IMR-90 (cell line): Measurements from ENCODE around the gene DDX19B. TPM values are rescaled to one million over a fixed set of nuclear protein-coding genes. Genes with fewer than 3 reads are reported as not detected.

Experiments
- ATAC-seq: fragments of 200-7000 bp; cut with Tn5 transposase; 2 replicates; pipeline ENCODE4 v1.9.1; 2020; ENCODE audit warnings: low read depth, mild to moderate bottlenecking, moderate library complexity
- BruUV-seq: library from RNA; stranded (reverse); fragments of 400-500 nt; replicated peaks from 2 replicates; lab custom pipeline; 2021; lab: Mats Ljungman, UMichigan
- CTCF ChIA-PET: fragments of 300-600 bp; formaldehyde crosslinking; extraction: SDS; loops from one replicate; lab custom pipeline; 2021; ENCODE audit warnings: antibody characterized with exemption; lab: Yijun Ruan, JAX
- POLR2A ChIA-PET: fragments of 300-600 bp; sonication (Branson Sonifier 250); formaldehyde crosslinking; loops from one replicate; lab custom pipeline; 2022; ENCODE audit warnings: antibody characterized with exemption; ENCODE audit not compliant: unreplicated experiment; lab: Charles Lee
- DNase-seq: peaks from one replicate; pipeline ENCODE4 v3.0.0; 2013
- H2AFZ ChIP-seq: replicated peaks from 2 replicates; pipeline ENCODE3; 2013; ENCODE audit warnings: low read length, mild to moderate bottlenecking; ENCODE audit not compliant: poor library complexity
- H2AK5ac ChIP-seq: 2 replicates; pipeline ENCODE4 v1.6.1; 2013; ENCODE audit warnings: low read depth, low read length, inconsistent platforms
- H2AK9ac ChIP-seq: replicated peaks from 2 replicates; pipeline ENCODE3; 2013; ENCODE audit warnings: mild to moderate bottlenecking, low read depth, low read length, moderate library complexity; ENCODE audit not compliant: poor library complexity
- H2BK120ac ChIP-seq: 2 replicates; pipeline ENCODE4 v1.6.1; 2013; ENCODE audit warnings: low read depth, low read length, inconsistent platforms
- H2BK15ac ChIP-seq: 3 replicates; pipeline ENCODE4 v1.6.1; 2013; ENCODE audit warnings: low read depth, low read length, inconsistent platforms
- H2BK20ac ChIP-seq: 2 replicates; pipeline ENCODE4 v1.6.1; 2013; ENCODE audit warnings: low read depth, mild to moderate bottlenecking, inconsistent platforms, low read length, moderate library complexity
- H2BK5ac ChIP-seq: 2 replicates; pipeline ENCODE4 v1.6.1; 2013; ENCODE audit warnings: mild to moderate bottlenecking, low read depth, low read length, inconsistent platforms; ENCODE audit not compliant: poor library complexity, severe bottlenecking
- H3K14ac ChIP-seq: replicated peaks from 2 replicates; pipeline ENCODE4 v1.6.1; 2013; ENCODE audit warnings: low read depth, low read length, inconsistent platforms
- H3K18ac ChIP-seq: 2 replicates; pipeline ENCODE4 v1.6.1; 2013; ENCODE audit warnings: low read depth, low read length, control low read depth
- H3K23ac ChIP-seq: 2 replicates; pipeline ENCODE4 v1.6.1; 2013; ENCODE audit warnings: low read depth, low read length, inconsistent platforms
- H3K27ac ChIP-seq: 2 replicates; pipeline ENCODE4 v1.5.1; 2013; ENCODE audit warnings: mild to moderate bottlenecking, control low read depth, low read length; ENCODE audit not compliant: insufficient read depth
- H3K27me3 ChIP-seq: 2 replicates; pipeline ENCODE4 v1.6.1; 2013; ENCODE audit warnings: low read length; ENCODE audit not compliant: control insufficient read depth, insufficient read depth
- H3K36me3 ChIP-seq: 2 replicates; pipeline ENCODE4 v1.6.1; 2013; ENCODE audit warnings: low read length, mixed read lengths; ENCODE audit not compliant: control insufficient read depth, insufficient read depth
- H3K4ac ChIP-seq: 2 replicates; pipeline ENCODE4 v1.6.1; 2013; ENCODE audit warnings: low read depth, low read length, inconsistent platforms
- H3K4me1 ChIP-seq: 2 replicates; pipeline ENCODE4 v1.6.1; 2013; ENCODE audit warnings: low read length, mixed read lengths; ENCODE audit not compliant: control insufficient read depth, insufficient read depth
- H3K4me2 ChIP-seq: 2 replicates; pipeline ENCODE4 v1.6.1; 2013; ENCODE audit warnings: low read depth, mild to moderate bottlenecking, control low read depth, low read length, moderate library complexity
- H3K4me3 ChIP-seq: 2 replicates; pipeline ENCODE4 v1.5.1; 2013; ENCODE audit warnings: low read depth, mild to moderate bottlenecking, control low read depth, low read length, moderate library complexity; ENCODE audit not compliant: insufficient read depth
- H3K56ac ChIP-seq: 2 replicates; pipeline ENCODE4 v1.6.1; 2013; ENCODE audit warnings: low read length, inconsistent platforms; ENCODE audit not compliant: insufficient read depth; ENCODE audit errors: extremely low read depth
- H3K79me1 ChIP-seq, 2 experiments: 2 replicates each; pipeline ENCODE4 v1.6.1; 2013; ENCODE audit warnings: low read length in 2 of 2, inconsistent platforms in 1 of 2, low read depth in 1 of 2
- H3K9ac ChIP-seq: 2 replicates; pipeline ENCODE4 v1.6.1; 2013; ENCODE audit warnings: low read depth, low read length, control low read depth
- H3K9me1 ChIP-seq: 2 replicates; pipeline ENCODE4 v1.6.1; 2013; ENCODE audit warnings: low read length, inconsistent platforms; ENCODE audit not compliant: insufficient read depth
- H3K9me3 ChIP-seq: 2 replicates; pipeline ENCODE4 v1.6.1; 2013; ENCODE audit warnings: low read length; ENCODE audit not compliant: control insufficient read depth, insufficient read depth
- H4K20me1 ChIP-seq: 2 replicates; pipeline ENCODE4 v1.6.1; 2013; ENCODE audit warnings: low read length, inconsistent platforms; ENCODE audit not compliant: insufficient read depth
- H4K5ac ChIP-seq: 2 replicates; pipeline ENCODE4 v1.6.1; 2013; ENCODE audit warnings: mild to moderate bottlenecking, low read depth, low read length, control low read depth
- H4K8ac ChIP-seq, 2 experiments: 2 replicates each; pipeline ENCODE4 v1.6.1; 2013; ENCODE audit warnings: low read depth in 2 of 2, low read length in 2 of 2, control low read depth in 1 of 2, inconsistent platforms in 1 of 2
- H4K91ac ChIP-seq: 2 replicates; pipeline ENCODE4 v1.6.1; 2013; ENCODE audit warnings: low read depth, low read length, inconsistent platforms; ENCODE audit not compliant: insufficient read depth
- MAFK ChIP-seq: IDR thresholded peaks from 2 replicates; pipeline ENCODE4 v1.6.1; 2012; ENCODE audit warnings: low read depth, low read length, improper control_type of control experiment
- RFX5 ChIP-seq: IDR thresholded peaks from 2 replicates; pipeline ENCODE4 v1.8.0; 2012; ENCODE audit warnings: low read depth, mild to moderate bottlenecking, low read length, moderate library complexity
- SMC3 ChIP-seq: fragments of 150-350 bp; IDR thresholded peaks from 2 replicates; pipeline ENCODE4 v1.6.1; 2016; ENCODE audit warnings: low read depth, mild to moderate bottlenecking, antibody characterized with exemption, low read length, moderate library complexity
- WGBS, 2 experiments: methylation state at CpG; one replicate each; pipeline versions ENCODE4 v1.1.5 to v1.1.7; 2013; ENCODE audit warnings: missing lambda C conversion rate in 2 of 2; ENCODE audit not compliant: insufficient read length in 1 of 2; ENCODE audit errors: extremely low coverage in 2 of 2; 5-methylcytosine and 5-hydroxymethylcytosine counted together
- dilution Hi-C: fragments of 300-500 bp; cut with HindIII; formaldehyde crosslinking; loops from one replicate; pipeline ENCODE4 v1.14.3; 2018; ENCODE audit warnings: low sequenced_read_pairs; ENCODE audit not compliant: unreplicated experiment
- in situ Hi-C: fragments of 300-500 bp; cut with MboI; formaldehyde crosslinking; loops from 3 replicates; pipeline ENCODE4 v1.14.3; 2019; ENCODE audit warnings: low sequenced_read_pairs, inconsistent platforms, mixed read lengths
- intact Hi-C: fragments of 100-400 bp; cut with micrococcal nuclease; formaldehyde crosslinking; loops from 2 replicates; pipeline ENCODE4 v1.10.0; 2022
- polyA plus RNA-seq, 3 experiments: library from polyadenylated mRNA; depleted of rRNA; stranded (reverse); fragments of >200 nt; gene quantifications; 2 replicates each; pipeline ENCODE4 v1.2.3, GENCODE V29; 2012; ENCODE audit warnings: low replicate concordance in 1 of 3
- total RNA-seq: library from RNA; depleted of rRNA; stranded (reverse); fragments of >200 nt; gene quantifications from 2 replicates; pipeline ENCODE4 v1.2.3, GENCODE V29; 2012

DDX19B gene
- total and polyA plus RNA-seq, 2 of the 4 experiments (the other 2 are of a cell fraction), result 33.3 to 41.0 TPM

DNA sequence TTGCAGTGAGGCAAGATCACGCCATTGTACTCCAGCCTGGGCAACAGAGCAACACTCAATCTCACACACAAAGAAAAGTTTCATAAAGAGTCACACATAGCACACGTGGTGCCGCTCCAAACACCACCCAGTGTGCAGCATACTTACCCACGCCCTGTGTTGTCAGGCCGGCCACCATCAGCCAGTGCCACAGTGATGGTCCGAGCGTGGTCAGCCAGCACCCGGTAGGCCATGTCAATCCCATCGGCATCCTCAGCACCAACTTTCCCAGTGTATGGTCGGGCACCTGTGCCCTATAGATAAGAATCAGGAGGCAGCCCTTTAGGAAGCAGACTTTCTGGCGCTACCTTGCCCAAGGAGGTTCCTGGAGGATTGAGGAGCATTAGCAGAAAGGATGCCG is 29.5 kb upstream of the DDX19B start:
- no peak overlapping the region for H3K23ac ChIP-seq
- H3K9me3 ChIP-seq, result no peaks in the 10 kb centered on the region
- H3K4me2 ChIP-seq, result no peak overlapping the region
- CTCF ChIA-PET, result no interaction called here
- no peak overlapping the region for H3K9ac ChIP-seq
- intact Hi-C loops, result no loop called here
- H2BK15ac ChIP-seq, result no peak overlapping the region
- in situ Hi-C loops, result no loop called here
- peaks cover 23% of the 10 kb centered on the region; the same call in 1 of the 2 replicates for H4K20me1 ChIP-seq
- no peak overlapping the region for H2BK5ac ChIP-seq
- no peak overlapping the region for H2AK9ac ChIP-seq
- no peaks in the 10 kb centered on the region for H3K9me1 ChIP-seq
- ATAC-seq (no peak), DNase-seq (no peak)
- H3K27me3 ChIP-seq, result no peaks in the 10 kb centered on the region
- H3K4ac ChIP-seq, result no peak overlapping the region
- H4K5ac ChIP-seq, result no peak overlapping the region
- no peak overlapping the region for H3K56ac ChIP-seq
- POLR2A ChIA-PET, result no interaction called here
- H4K91ac ChIP-seq, result no peak overlapping the region
- no peak overlapping the region for H3K18ac ChIP-seq
- H2AFZ ChIP-seq, result no peak overlapping the region
- no peak overlapping the region for H2BK120ac ChIP-seq
- dilution Hi-C loops, result no loop called here
- H3K36me3 ChIP-seq, result peaks cover 79% of the 10 kb centered on the region
- BruUV-seq, result no TSS peak
- no peak overlapping the region for H3K14ac ChIP-seq
- TF ChIP-seq SMC3, result no peak
- TF ChIP-seq MAFK, result no peak
- no peak for TF ChIP-seq RFX5
- no peak overlapping the region for H2AK5ac ChIP-seq
- no peak overlapping the region for H2BK20ac ChIP-seq
- H3K27ac ChIP-seq, result no peak overlapping the region
- no peak overlapping the region for H3K4me3 ChIP-seq
- 77% methylated on average over 5 of the region's 12 CpGs; no CpG with 5 or more reads in 1 of the 2 experiments for WGBS, 2 experiments
- no peak overlapping the region for H4K8ac ChIP-seq
- H3K79me1 ChIP-seq, result peaks cover 5 to 20% of the 10 kb centered on the region in 2 experiments; a peak in 3 of 4 replicates
- no peaks in the 10 kb centered on the region for H3K4me1 ChIP-seq
